Activated gamma-delta T cell treated with anti-CD3 and anti-CD28 coated beads, Interleukin-2, amount 50 U/mL, for 16 hours (primary cell): ENCODE results near the gene LMNTD2.

Experiments used
- DNase-seq: peaks from one replicate; pipeline ENCODE4 v3.0.0-alpha.2; 2020; ENCODE audit warnings: low read depth

The LMNTD2 gene

GRCh38 chr11:508956-509355 lies 51.6 kb downstream of the LMNTD2 start:
- no peak for DNase-seq

DNA sequence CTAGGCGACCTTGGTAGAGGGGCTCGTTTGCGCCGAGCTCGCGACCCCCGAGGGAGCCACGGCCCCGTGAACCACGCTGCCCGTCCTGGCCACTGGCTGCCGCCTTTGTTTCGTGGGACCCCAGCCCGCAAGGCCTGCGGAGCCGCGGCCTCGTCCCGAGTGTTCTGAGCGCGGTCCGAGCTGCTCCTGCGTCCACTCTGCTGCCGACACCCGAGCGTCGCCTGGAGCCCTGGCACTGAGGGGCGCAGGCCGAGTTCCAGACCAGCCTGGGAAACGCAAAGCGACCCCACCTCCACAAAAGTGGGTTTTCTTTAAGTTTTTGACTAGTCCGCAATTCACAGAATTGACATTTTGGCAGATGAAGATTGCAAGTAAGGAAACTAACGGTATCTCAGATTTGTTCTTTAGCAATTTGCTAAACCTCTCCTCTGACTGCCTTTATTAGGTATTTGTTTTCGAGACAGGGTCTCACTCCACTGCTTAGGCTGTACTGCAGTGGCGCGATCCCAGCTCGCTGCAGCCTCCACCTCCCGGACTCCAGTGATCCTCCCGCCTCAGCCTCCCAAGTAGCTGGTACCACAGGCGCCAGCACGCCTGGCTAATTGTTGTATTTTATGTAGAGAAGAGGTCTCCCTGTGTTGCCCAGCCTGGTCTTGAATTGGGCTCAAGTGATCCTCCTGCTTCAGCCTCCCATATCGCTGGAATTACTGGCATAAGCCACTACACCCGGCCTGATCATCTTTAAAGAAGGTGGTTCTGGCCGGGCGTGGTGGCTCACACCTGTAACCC lies 52.6 kb downstream of the LMNTD2 start:
- DNase-seq, result no peak

GRCh38 chr11:506995-507726 lies 53.4 kb downstream of the LMNTD2 start, which contains the start of gene RNH1:
RNH1 (minus strand) TSS chr11:507242; CDS start chr11:502162, 5,080 bp downstream.
- DNase-seq, result peak; percentile 99

GRCh38 chr11:506238-506994 lies 54.1 kb downstream of the LMNTD2 start:
- peak; percentile 95 for DNase-seq

DNA sequence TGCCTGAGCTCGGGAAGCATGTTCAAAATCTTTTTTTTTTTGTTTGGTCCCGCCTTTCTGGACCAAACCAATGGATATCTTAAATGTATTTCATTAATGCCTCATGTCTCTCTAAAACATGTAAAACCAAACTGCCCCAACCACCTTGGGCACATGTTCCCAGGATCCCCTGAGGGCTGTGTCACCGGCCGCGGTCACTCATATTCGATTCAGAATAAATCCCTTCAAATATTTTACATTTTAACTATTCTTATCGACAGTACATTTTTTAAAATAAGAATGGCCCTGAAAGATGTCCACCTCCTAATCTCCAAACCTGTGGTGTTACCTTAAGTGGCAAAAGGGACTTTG lies 55.6 kb downstream of the LMNTD2 start:
- no peak for DNase-seq
